H54 (cell line): Measurements from ENCODE around the gene PTGIS.

Experiments
- DNase-seq: peaks from one replicate; pipeline ENCODE4 v3.0.0; 2011; ENCODE audit warnings: low spot score, mixed read lengths; ENCODE audit not compliant: insufficient read length
- FAIRE-seq: peaks from 3 replicates; lab custom pipeline; 2011; peaks lifted over from hg19 to GRCh38; lab: Jason Lieb, UNC
- POLR2A ChIP-seq: IDR thresholded peaks from 2 replicates; pipeline ENCODE4 v1.6.1; 2011; ENCODE audit warnings: low read depth, mild to moderate bottlenecking, low read length

PTGIS gene

GRCh38 chr20:49469060-49469459 lies 98.9 kb downstream of the PTGIS start:
- FAIRE-seq (no peak), DNase-seq (no peak)

DNA sequence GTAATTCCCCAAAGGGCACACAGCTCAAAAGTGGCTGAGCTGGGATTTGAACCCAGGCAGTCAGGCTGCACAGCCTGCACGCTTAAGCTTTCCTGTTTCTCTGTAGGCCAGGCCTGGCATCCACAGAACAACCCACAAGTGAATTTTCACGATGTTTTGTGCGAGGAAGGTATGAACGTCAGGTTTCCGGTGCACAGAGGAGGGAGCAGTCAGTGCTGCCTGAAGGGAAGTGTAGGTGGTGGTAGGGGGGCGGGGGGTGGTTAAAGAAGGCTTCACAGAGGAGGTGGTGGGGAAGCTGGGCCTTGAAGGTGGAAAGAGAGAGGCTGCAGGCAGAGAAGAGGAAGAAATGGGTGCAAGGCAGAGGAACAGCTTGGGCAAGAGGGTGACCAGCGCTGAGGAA lies 99.5 kb downstream of the PTGIS start:
- TF ChIP-seq POLR2A = no peak
- FAIRE-seq (no peak), DNase-seq (no peak)

More at GRCh38 chr20:49469060-49469459, 98.9 kb downstream of the PTGIS start:
- no peak for TF ChIP-seq POLR2A

DNA sequence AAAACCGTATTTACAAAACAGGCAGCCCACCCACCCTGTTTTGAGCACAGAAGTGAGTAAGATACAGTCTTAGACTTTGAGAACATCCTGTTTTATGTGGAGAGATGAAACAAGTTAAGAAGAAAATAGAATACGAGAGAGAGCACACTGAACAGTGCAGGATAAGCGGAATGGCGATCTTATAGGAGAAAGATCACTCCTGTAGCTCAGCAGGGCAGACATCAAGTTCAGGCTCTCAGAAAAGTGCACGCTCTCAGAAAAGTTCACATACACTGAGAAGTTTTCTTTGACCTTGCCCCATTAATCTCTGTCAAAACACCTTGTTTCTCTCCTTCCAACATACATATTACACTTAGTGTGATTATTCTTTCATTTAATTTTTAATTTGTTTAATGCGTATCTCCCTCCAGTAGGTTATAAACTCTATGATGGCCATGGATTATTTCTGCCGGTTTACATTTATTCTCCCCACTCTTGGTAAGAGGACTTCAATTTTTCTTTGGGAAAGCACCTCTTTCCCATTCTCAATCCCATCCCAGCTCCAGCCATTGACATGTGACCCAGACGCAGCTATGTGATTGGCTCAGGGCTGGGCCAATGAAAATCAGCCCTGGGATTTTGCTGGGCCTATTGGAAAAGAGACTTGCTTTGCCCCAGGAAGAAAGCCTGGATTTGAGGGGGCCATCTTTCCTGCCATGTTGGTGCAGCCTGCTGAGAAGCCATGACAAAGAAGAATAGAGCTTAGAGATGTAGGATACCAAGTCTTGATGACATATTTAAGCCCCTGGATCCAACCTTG lies 101.6 kb downstream of the PTGIS start:
- no peak for FAIRE-seq
- TF ChIP-seq POLR2A = no peak
- DNase-seq = no peak

- no peak for DNase-seq
- no peak for TF ChIP-seq POLR2A
- FAIRE-seq = no peak
These were observed 103.4 kb downstream of the PTGIS start for GRCh38 chr20:49464556-49464955.

DNA sequence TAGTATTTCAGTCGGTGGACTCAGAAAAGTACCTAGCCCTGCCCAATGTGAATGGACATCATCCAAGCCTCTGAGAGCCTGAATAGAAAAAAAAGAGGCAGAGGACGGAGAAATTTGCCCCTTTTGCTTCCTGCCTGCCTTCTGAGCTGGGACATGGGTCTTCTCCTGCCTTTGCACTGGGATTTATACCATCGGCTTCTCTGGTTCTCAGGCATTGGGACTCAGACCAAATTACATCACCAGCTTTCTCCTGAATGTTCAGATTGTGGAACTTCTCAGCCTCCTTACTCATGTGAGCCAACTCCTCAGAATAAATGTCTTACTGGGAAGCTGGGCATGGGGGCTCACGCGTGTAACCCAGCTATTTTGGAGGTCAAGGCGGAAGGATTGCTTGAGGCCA lies 105.3 kb downstream of the PTGIS start:
- FAIRE-seq = no peak

DNA sequence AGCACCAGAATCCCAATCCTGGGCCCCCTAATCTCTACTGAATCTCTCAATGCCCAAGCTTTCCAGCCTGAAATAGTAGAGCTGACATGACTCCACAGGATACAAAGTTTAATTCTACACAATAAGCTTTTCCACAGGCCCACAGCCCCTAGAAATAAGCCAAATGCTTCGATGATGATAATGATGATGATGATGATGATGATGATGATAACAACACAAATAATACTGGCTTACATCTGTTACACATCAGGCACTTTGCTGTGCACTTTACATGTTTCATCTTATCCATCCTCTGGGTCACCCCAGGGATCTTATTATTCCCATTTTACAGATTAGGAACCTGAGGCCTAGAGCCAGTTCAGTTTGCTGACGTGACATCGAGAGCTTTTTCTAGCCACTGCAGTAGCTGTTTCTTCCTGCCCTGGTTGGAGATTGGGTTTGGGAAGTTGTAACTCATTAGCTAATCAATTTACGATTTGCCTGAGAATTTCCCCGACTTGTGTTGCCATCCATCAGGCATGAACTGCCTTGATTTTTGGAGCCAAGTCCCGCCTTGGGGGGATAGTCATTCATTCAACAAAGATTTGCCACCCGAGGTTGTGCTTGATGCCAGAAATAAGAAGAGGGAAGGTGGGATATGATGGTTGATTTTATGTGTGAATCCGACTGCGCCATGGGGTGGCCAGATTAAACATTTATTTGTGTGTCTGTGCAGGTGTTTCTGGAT lies 105.9 kb downstream of the PTGIS start:
- DNase-seq (no peak), FAIRE-seq (no peak)
- no peak for TF ChIP-seq POLR2A

More for the DNA sequence above, 105.3 kb downstream of the PTGIS start:
- no peak for TF ChIP-seq POLR2A
- DNase-seq = no peak

- no peak for TF ChIP-seq POLR2A
- no peak for DNase-seq
- no peak for FAIRE-seq
These were observed 107.0 kb downstream of the PTGIS start for GRCh38 chr20:49460916-49461315.

DNA sequence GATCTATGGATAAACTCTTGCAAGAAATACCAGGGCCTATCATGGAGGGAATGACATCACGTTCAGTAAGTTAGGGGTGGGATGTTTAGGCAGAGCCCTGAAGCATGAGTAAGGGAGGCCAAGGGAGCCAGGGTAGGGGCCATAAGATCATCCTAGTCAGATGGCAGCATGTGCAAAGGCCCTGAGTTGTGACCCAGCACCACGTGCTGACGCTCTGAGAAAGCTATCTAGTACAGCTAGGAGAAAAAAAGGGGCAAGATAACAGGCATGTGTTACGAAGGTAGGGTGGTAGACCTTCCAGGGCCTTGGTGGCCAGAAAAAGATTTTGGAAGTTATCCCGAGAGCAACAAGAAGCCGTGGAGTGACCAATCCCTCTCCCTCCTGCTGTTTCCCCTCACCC lies 107.8 kb downstream of the PTGIS start:
- TF ChIP-seq POLR2A = no peak
- FAIRE-seq = no peak

GRCh38 chr20:49459684-49460083 lies 108.3 kb downstream of the PTGIS start:
- DNase-seq = no peak
- no peak for FAIRE-seq
- no peak for TF ChIP-seq POLR2A

More for the DNA sequence above, 107.8 kb downstream of the PTGIS start:
- DNase-seq = no peak

- TF ChIP-seq POLR2A = no peak
- no peak for DNase-seq
- no peak for FAIRE-seq
These were observed 110.5 kb downstream of the PTGIS start for GRCh38 chr20:49457444-49457843.

GRCh38 chr20:49456646-49457045 lies 111.3 kb downstream of the PTGIS start:
- FAIRE-seq = no peak
- no peak for TF ChIP-seq POLR2A
- DNase-seq = no peak

GRCh38 chr20:49455691-49456090 lies 112.2 kb downstream of the PTGIS start:
- DNase-seq (no peak), FAIRE-seq (no peak)
- TF ChIP-seq POLR2A = no peak
